Muscle layer of colon (tissue), 2 donors: Measurements from ENCODE around the gene CACNA1G.

Experiments used
- H3K27ac ChIP-seq: one replicate; pipeline ENCODE4 v1.7.0; 2013; ENCODE audit warnings: low read depth, mild to moderate bottlenecking, low read length, moderate library complexity
- H3K27me3 ChIP-seq, 2 donors: one replicate each; pipeline ENCODE4 v1.7.0; 2013; ENCODE audit warnings: low read length in 2 of 2, mild to moderate bottlenecking in 2 of 2; ENCODE audit not compliant: insufficient read depth in 2 of 2, control insufficient read depth in 1 of 2
- H3K36me3 ChIP-seq: one replicate; pipeline ENCODE4 v1.7.0; 2013; ENCODE audit warnings: mild to moderate bottlenecking, low read length; ENCODE audit not compliant: insufficient read depth
- H3K4me1 ChIP-seq: one replicate; pipeline ENCODE4 v1.7.0; 2013; ENCODE audit warnings: mild to moderate bottlenecking, low read length; ENCODE audit not compliant: insufficient read depth
- H3K4me3 ChIP-seq, 2 donors: one replicate each; pipeline ENCODE4 v1.7.0; 2013; ENCODE audit warnings: low read length in 2 of 2, low read depth in 1 of 2, mild to moderate bottlenecking in 1 of 2, moderate library complexity in 1 of 2
- H3K9ac ChIP-seq: one replicate; pipeline ENCODE4 v1.7.0; 2013; ENCODE audit warnings: low read length
- H3K9me3 ChIP-seq: one replicate; pipeline ENCODE4 v1.7.0; 2013; ENCODE audit warnings: mild to moderate bottlenecking, low read length
- donor health status: abdominal sarcoma.
- donor health status: Adenocarcinoma of cecum.

CACNA1G gene

GRCh38 chr17:50620858-50621257, 60.3 kb downstream of the CACNA1G start:
- no peaks in the 10 kb centered on the region for H3K4me1 ChIP-seq
- H3K9ac ChIP-seq: no peak overlapping the region
- H3K27ac ChIP-seq: no peak overlapping the region
- no peaks in the 10 kb centered on the region for H3K36me3 ChIP-seq
- no peaks in the 10 kb centered on the region for H3K9me3 ChIP-seq
- H3K27me3 ChIP-seq: peaks cover 0 to 12% of the 10 kb centered on the region in 2 donors
- H3K4me3 ChIP-seq: no peak overlapping the region

- no peaks in the 10 kb centered on the region for H3K36me3 ChIP-seq
- H3K9me3 ChIP-seq: no peaks in the 10 kb centered on the region
- H3K27ac ChIP-seq: no peak overlapping the region
- H3K27me3 ChIP-seq: peaks cover 0 to 12% of the 10 kb centered on the region in 2 donors
- H3K4me1 ChIP-seq: no peaks in the 10 kb centered on the region
- H3K9ac ChIP-seq: no peak overlapping the region
- no peak overlapping the region for H3K4me3 ChIP-seq
Observed at GRCh38 chr17:50621574-50622031, 61.1 kb downstream of the CACNA1G start.

GRCh38 chr17:50624321-50624934, 63.9 kb downstream of the CACNA1G start:
- Histone ChIP-seq H3K9ac (no peak overlapping the region), H3K36me3 (no peaks in the 10 kb centered on the region), H3K27me3 (peaks cover 8 to 13% of the 10 kb centered on the region in 2 donors), H3K4me1 (no peaks in the 10 kb centered on the region), H3K9me3 (no peaks in the 10 kb centered on the region), H3K27ac (no peak overlapping the region), H3K4me3 (no peak overlapping the region)

- Histone ChIP-seq H3K27me3 (peaks cover 8 to 16% of the 10 kb centered on the region in 2 donors), H3K9me3 (no peaks in the 10 kb centered on the region), H3K4me1 (no peaks in the 10 kb centered on the region), H3K27ac (no peak overlapping the region), H3K36me3 (no peaks in the 10 kb centered on the region), H3K9ac (no peak overlapping the region), H3K4me3 (no peak overlapping the region)
Observed at GRCh38 chr17:50625032-50625871, 64.7 kb downstream of the CACNA1G start.

- Histone ChIP-seq H3K4me3 (no peak overlapping the region), H3K27me3 (peaks cover 8 to 16% of the 10 kb centered on the region in 2 donors), H3K9me3 (no peaks in the 10 kb centered on the region), H3K36me3 (no peaks in the 10 kb centered on the region), H3K9ac (no peak overlapping the region), H3K4me1 (no peaks in the 10 kb centered on the region), H3K27ac (no peak overlapping the region)
Observed at GRCh38 chr17:50626037-50626574, 65.6 kb downstream of the CACNA1G start.

GRCh38 chr17:50627036-50627781, 66.7 kb downstream of the CACNA1G start:
- Histone ChIP-seq H3K9me3 (no peaks in the 10 kb centered on the region), H3K4me3 (no peak overlapping the region), H3K36me3 (no peaks in the 10 kb centered on the region), H3K27me3 (peaks cover 8 to 9% of the 10 kb centered on the region in 2 donors), H3K9ac (no peak overlapping the region), H3K4me1 (no peaks in the 10 kb centered on the region), H3K27ac (no peak overlapping the region)

GRCh38 chr17:50627782-50628601, 67.5 kb downstream of the CACNA1G start:
- H3K27me3 ChIP-seq: peaks cover 4 to 8% of the 10 kb centered on the region in 2 donors

GRCh38 chr17:50629902-50630301, 69.4 kb downstream of the CACNA1G start:
- H3K27ac ChIP-seq: no peak overlapping the region
- H3K36me3 ChIP-seq: no peaks in the 10 kb centered on the region
- no peak overlapping the region for H3K4me3 ChIP-seq
- H3K4me1 ChIP-seq: peaks cover 6% of the 10 kb centered on the region
- H3K9ac ChIP-seq: no peak overlapping the region
- no peaks in the 10 kb centered on the region for H3K9me3 ChIP-seq
- peaks cover 12 to 13% of the 10 kb centered on the region in 2 donors for H3K27me3 ChIP-seq

More at GRCh38 chr17:50627782-50628601, 67.5 kb downstream of the CACNA1G start:
- Histone ChIP-seq H3K27ac (no peak overlapping the region), H3K36me3 (no peaks in the 10 kb centered on the region), H3K9me3 (no peaks in the 10 kb centered on the region), H3K9ac (no peak overlapping the region), H3K4me1 (no peaks in the 10 kb centered on the region), H3K4me3 (no peak overlapping the region)

GRCh38 chr17:50630524-50631194, 70.1 kb downstream of the CACNA1G start:
- peaks cover 19 to 20% of the 10 kb centered on the region in 2 donors for H3K27me3 ChIP-seq
- H3K9me3 ChIP-seq: no peaks in the 10 kb centered on the region
- H3K9ac ChIP-seq: no peak overlapping the region
- peaks cover 12% of the 10 kb centered on the region for H3K4me1 ChIP-seq
- no peaks in the 10 kb centered on the region for H3K36me3 ChIP-seq
- H3K27ac ChIP-seq: no peak overlapping the region
- no peak overlapping the region for H3K4me3 ChIP-seq

GRCh38 chr17:50631195-50631907, 70.8 kb downstream of the CACNA1G start:
- H3K4me1 ChIP-seq: peaks cover 12% of the 10 kb centered on the region
- H3K9ac ChIP-seq: no peak overlapping the region
- no peak overlapping the region for H3K4me3 ChIP-seq
- H3K27me3 ChIP-seq: peaks cover 25 to 27% of the 10 kb centered on the region in 2 donors
- H3K27ac ChIP-seq: no peak overlapping the region
- H3K9me3 ChIP-seq: no peaks in the 10 kb centered on the region
- H3K36me3 ChIP-seq: no peaks in the 10 kb centered on the region
